Pulmonary artery endothelial cell (primary cell): ENCODE measurements around the gene MACROD1. TPM values are rescaled to one million over a fixed set of nuclear protein-coding genes. Genes with fewer than 3 reads are reported as not detected.
A peak's percentile ranks its signal among the peaks of the same experiment; 100 is the strongest.

ENCODE experiments used
- DNase-seq: peaks from one replicate; pipeline ENCODE4 v3.0.0-alpha.2; 2011; ENCODE audit warnings: low read depth, low spot score
- total RNA-seq: library from RNA; depleted of rRNA; stranded (reverse); fragments of >200 nt; gene quantifications from 2 replicates; pipeline ENCODE4 v1.2.3, GENCODE V29; 2014

The MACROD1 gene
- 14.6 and 37.7 TPM in 2 replicates for total RNA-seq

- peak; percentile 49 for DNase-seq
Measured at GRCh38 chr11:64165842-64166635, at the start of gene MACROD1. Gene MACROD1 (minus strand): TSS chr11:64166113. CDS start chr11:64165994, 119 bp downstream.

GRCh38 chr11:64211181-64211872 lies 45.4 kb upstream of the MACROD1 start:
- no peak for DNase-seq

- DNase-seq: no peak
Measured at GRCh38 chr11:64210301-64211020, 44.5 kb upstream of the MACROD1 start.

- DNase-seq: no peak
Measured at GRCh38 chr11:64209563-64209843, 43.6 kb upstream of the MACROD1 start.

GRCh38 chr11:64208796-64209562 lies 43.1 kb upstream of the MACROD1 start:
- no peak for DNase-seq

- no peak for DNase-seq
Measured at GRCh38 chr11:64208086-64208795, 42.3 kb upstream of the MACROD1 start.

- DNase-seq: no peak
Measured at GRCh38 chr11:64207256-64208085, 41.6 kb upstream of the MACROD1 start.

- no peak for DNase-seq
Measured at GRCh38 chr11:64206457-64207255, 40.7 kb upstream of the MACROD1 start, which contains the start of gene FERMT3. Gene FERMT3 (plus strand): TSS chr11:64206721. CDS start chr11:64207365, 644 bp downstream.

- DNase-seq: peak; percentile 84
Measured at GRCh38 chr11:64204464-64204989, 38.6 kb upstream of the MACROD1 start.

GRCh38 chr11:64204080-64204440 lies 38.1 kb upstream of the MACROD1 start:
- no peak for DNase-seq

GRCh38 chr11:64203421-64204079 lies 37.6 kb upstream of the MACROD1 start:
- DNase-seq: no peak

GRCh38 chr11:64202992-64203391 lies 37.1 kb upstream of the MACROD1 start:
- DNase-seq: no peak

- DNase-seq: no peak
Measured at GRCh38 chr11:64201543-64201942, 35.6 kb upstream of the MACROD1 start.

- DNase-seq: no peak
Measured at GRCh38 chr11:64198511-64198910, 32.6 kb upstream of the MACROD1 start.

GRCh38 chr11:64196626-64197025 lies 30.7 kb upstream of the MACROD1 start:
- no peak for DNase-seq

GRCh38 chr11:64192434-64192833 lies 26.5 kb upstream of the MACROD1 start:
- no peak for DNase-seq

GRCh38 chr11:64186492-64187165 lies 20.7 kb upstream of the MACROD1 start:
- DNase-seq: no peak
